NCI-H128 (cell line): Measurements from ENCODE around the gene GAPT.
"Not testable (repeated sequence)": the region's sequence is repeated elsewhere in the genome, so short reads cannot be mapped to it uniquely, and the experiment has no call there.

Experiments
- DNase-seq: peaks from one replicate; lab custom pipeline; 2025; ENCODE audit not compliant: unreplicated experiment; lab: John Stamatoyannopoulos, UW

The GAPT gene

GRCh38 chr5:58503390-58504046, 12.3 kb downstream of the GAPT start:
- DNase-seq: no peak

- DNase-seq: no peak
Observed at GRCh38 chr5:58504766-58505165, 13.5 kb downstream of the GAPT start.

- DNase-seq: no peak
Observed at GRCh38 chr5:58505502-58505901, 14.3 kb downstream of the GAPT start.

- no peak for DNase-seq
Observed at GRCh38 chr5:58505971-58506640, 14.9 kb downstream of the GAPT start.

- DNase-seq: no peak
Observed at GRCh38 chr5:58507715-58508114, 16.5 kb downstream of the GAPT start.

GRCh38 chr5:58517198-58517597, 26.0 kb downstream of the GAPT start:
- no peak for DNase-seq

GRCh38 chr5:58523956-58524355, 32.7 kb downstream of the GAPT start:
- DNase-seq: no peak

- DNase-seq: no peak
Observed at GRCh38 chr5:58524571-58524970, 33.3 kb downstream of the GAPT start.

GRCh38 chr5:58530942-58531490, 39.8 kb downstream of the GAPT start:
- DNase-seq: no peak

- DNase-seq: not testable (repeated sequence)
Observed at GRCh38 chr5:58541935-58542334, 50.7 kb downstream of the GAPT start.

- DNase-seq: no peak
Observed at GRCh38 chr5:58542709-58543108, 51.5 kb downstream of the GAPT start.

GRCh38 chr5:58543723-58544122, 52.5 kb downstream of the GAPT start:
- DNase-seq: no peak

- DNase-seq: no peak
Observed at GRCh38 chr5:58544195-58544594, 53.0 kb downstream of the GAPT start.

GRCh38 chr5:58544926-58545325, 53.7 kb downstream of the GAPT start:
- DNase-seq: no peak

- DNase-seq: no peak
Observed at GRCh38 chr5:58545912-58546311, 54.7 kb downstream of the GAPT start.
